PC-3 (cell line): Measurements from ENCODE around the gene LTC4S.

Source experiments
- EZH2 ChIP-seq: fragments of 300-600 bp; sonication (generic); IDR thresholded peaks from one replicate; pipeline ENCODE4 v1.6.1; 2017; ENCODE audit warnings: antibody characterized with exemption, mild to moderate bottlenecking, low read length; ENCODE audit not compliant: unreplicated experiment
- EZH2phosphoT487 ChIP-seq: fragments of 300-600 bp; sonication (generic); IDR thresholded peaks from 2 replicates; pipeline ENCODE4 v1.6.1; 2018; ENCODE audit warnings: mild to moderate bottlenecking, antibody characterized with exemption, low read length, borderline replicate concordance
- TF ChIP-seq, protein P1 (sequence below): fragments of 300-600 bp; sonication (generic); conservative IDR thresholded peaks from 2 replicates; pipeline ENCODE4 v1.5.1; 2017; ENCODE audit warnings: antibody characterized with exemption, low read depth, mild to moderate bottlenecking, low read length

- TF ChIP-seq, protein P1, sequence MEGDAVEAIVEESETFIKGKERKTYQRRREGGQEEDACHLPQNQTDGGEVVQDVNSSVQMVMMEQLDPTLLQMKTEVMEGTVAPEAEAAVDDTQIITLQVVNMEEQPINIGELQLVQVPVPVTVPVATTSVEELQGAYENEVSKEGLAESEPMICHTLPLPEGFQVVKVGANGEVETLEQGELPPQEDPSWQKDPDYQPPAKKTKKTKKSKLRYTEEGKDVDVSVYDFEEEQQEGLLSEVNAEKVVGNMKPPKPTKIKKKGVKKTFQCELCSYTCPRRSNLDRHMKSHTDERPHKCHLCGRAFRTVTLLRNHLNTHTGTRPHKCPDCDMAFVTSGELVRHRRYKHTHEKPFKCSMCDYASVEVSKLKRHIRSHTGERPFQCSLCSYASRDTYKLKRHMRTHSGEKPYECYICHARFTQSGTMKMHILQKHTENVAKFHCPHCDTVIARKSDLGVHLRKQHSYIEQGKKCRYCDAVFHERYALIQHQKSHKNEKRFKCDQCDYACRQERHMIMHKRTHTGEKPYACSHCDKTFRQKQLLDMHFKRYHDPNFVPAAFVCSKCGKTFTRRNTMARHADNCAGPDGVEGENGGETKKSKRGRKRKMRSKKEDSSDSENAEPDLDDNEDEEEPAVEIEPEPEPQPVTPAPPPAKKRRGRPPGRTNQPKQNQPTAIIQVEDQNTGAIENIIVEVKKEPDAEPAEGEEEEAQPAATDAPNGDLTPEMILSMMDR: no peak
- TF ChIP-seq EZH2 (no peak), EZH2phosphoT487 (no peak)
Measured at GRCh38 chr5:179758955-179759354, 34.8 kb upstream of the LTC4S start.
